T-helper 2 cell treated with Interferon-gamma antibody and Interleukin-4, amounts not matched to agents 5 μg/mL and 100 μg/mL, for 36 hours (primary cell): ENCODE data around the gene GYG2.
"Not testable (repeated sequence)": the region's sequence is repeated elsewhere in the genome, so short reads cannot be mapped to it uniquely, and the experiment has no call there.

ENCODE experiments used
- DNase-seq: peaks from one replicate; pipeline ENCODE4 v3.0.0; 2021; ENCODE audit warnings: low spot score
- H3K27ac Mint-ChIP-seq: one replicate; pipeline ENCODE4 v1.8.0; 2021; ENCODE audit warnings: mild to moderate bottlenecking, mixed read lengths
- H3K27me3 Mint-ChIP-seq: one replicate; pipeline ENCODE4 v1.8.0; 2021; ENCODE audit warnings: low read depth, mixed read lengths
- H3K36me3 Mint-ChIP-seq: one replicate; pipeline ENCODE4 v1.8.0; 2021; ENCODE audit warnings: low read depth, mixed read lengths
- H3K4me1 Mint-ChIP-seq: one replicate; pipeline ENCODE4 v1.8.0; 2021; ENCODE audit warnings: low read depth, mixed read lengths
- H3K4me3 Mint-ChIP-seq: one replicate; pipeline ENCODE4 v1.8.0; 2022; ENCODE audit warnings: mild to moderate bottlenecking, moderate library complexity, mixed read lengths
- H3K9me3 Mint-ChIP-seq: one replicate; pipeline ENCODE4 v1.8.0; 2021; ENCODE audit warnings: mixed read lengths

The GYG2 gene

GRCh38 chrX:2892816-2893215 is 64.1 kb downstream of the GYG2 start:
- Mint-ChIP-seq H3K9me3 (no peaks in the 10 kb centered on the region), H3K36me3 (no peaks in the 10 kb centered on the region), H3K27ac (no peak overlapping the region), H3K4me1 (peaks cover 4% of the 10 kb centered on the region), H3K27me3 (peaks cover 2% of the 10 kb centered on the region), H3K4me3 (peak overlapping the region; percentile 18)
- no peak for DNase-seq

GRCh38 chrX:2894885-2895292 is 66.2 kb downstream of the GYG2 start:
- H3K27ac Mint-ChIP-seq = no peak overlapping the region
- H3K4me1 Mint-ChIP-seq = peaks cover 3% of the 10 kb centered on the region
- no peaks in the 10 kb centered on the region for H3K27me3 Mint-ChIP-seq
- no peaks in the 10 kb centered on the region for H3K9me3 Mint-ChIP-seq
- H3K36me3 Mint-ChIP-seq = no peaks in the 10 kb centered on the region
- DNase-seq = no peak
- no peak overlapping the region for H3K4me3 Mint-ChIP-seq

- Mint-ChIP-seq H3K4me3 (no peak overlapping the region), H3K27ac (no peak overlapping the region)
Observed at GRCh38 chrX:2897311-2897689, 68.6 kb downstream of the GYG2 start.

GRCh38 chrX:2897690-2898623 is 69.2 kb downstream of the GYG2 start:
- not testable (repeated sequence) for H3K27me3 Mint-ChIP-seq, H3K36me3 Mint-ChIP-seq, H3K9me3 Mint-ChIP-seq, H3K27ac Mint-ChIP-seq, H3K4me1 Mint-ChIP-seq, H3K4me3 Mint-ChIP-seq, DNase-seq

More at GRCh38 chrX:2897311-2897689, 68.6 kb downstream of the GYG2 start:
- Mint-ChIP-seq H3K9me3 (no peaks in the 10 kb centered on the region), H3K27me3 (no peaks in the 10 kb centered on the region), H3K4me1 (peaks cover 3% of the 10 kb centered on the region), H3K36me3 (no peaks in the 10 kb centered on the region)
- DNase-seq = no peak

GRCh38 chrX:2898846-2899512 is 70.2 kb downstream of the GYG2 start:
- Mint-ChIP-seq H3K36me3 (peaks cover 1% of the 10 kb centered on the region), H3K4me1 (peaks cover 3% of the 10 kb centered on the region), H3K27me3 (no peaks in the 10 kb centered on the region), H3K9me3 (no peaks in the 10 kb centered on the region), H3K4me3 (no peak overlapping the region), H3K27ac (no peak overlapping the region)
- DNase-seq = no peak

- Mint-ChIP-seq H3K4me1 (peaks cover 3% of the 10 kb centered on the region), H3K9me3 (no peaks in the 10 kb centered on the region), H3K27me3 (no peaks in the 10 kb centered on the region), H3K4me3 (no peak overlapping the region), H3K36me3 (peaks cover 1% of the 10 kb centered on the region), H3K27ac (no peak overlapping the region)
- DNase-seq = no peak
Observed at GRCh38 chrX:2901367-2902036, 72.8 kb downstream of the GYG2 start.

GRCh38 chrX:2902841-2903240 is 74.1 kb downstream of the GYG2 start:
- DNase-seq = no peak
- Mint-ChIP-seq H3K4me3 (no peak overlapping the region), H3K36me3 (peaks cover 1% of the 10 kb centered on the region), H3K9me3 (no peaks in the 10 kb centered on the region), H3K27ac (no peak overlapping the region), H3K27me3 (no peaks in the 10 kb centered on the region), H3K4me1 (peaks cover 3% of the 10 kb centered on the region)

- no peaks in the 10 kb centered on the region for H3K9me3 Mint-ChIP-seq
- no peak overlapping the region for H3K27ac Mint-ChIP-seq
- H3K36me3 Mint-ChIP-seq = peaks cover 1% of the 10 kb centered on the region
- peaks cover 2% of the 10 kb centered on the region for H3K4me1 Mint-ChIP-seq
- no peak overlapping the region for H3K4me3 Mint-ChIP-seq
- DNase-seq = no peak
- H3K27me3 Mint-ChIP-seq = no peaks in the 10 kb centered on the region
Observed at GRCh38 chrX:2903366-2903765, 74.6 kb downstream of the GYG2 start.

- Mint-ChIP-seq H3K4me3 (no peak overlapping the region), H3K27ac (no peak overlapping the region), H3K27me3 (no peaks in the 10 kb centered on the region), H3K4me1 (no peaks in the 10 kb centered on the region), H3K9me3 (no peaks in the 10 kb centered on the region), H3K36me3 (peaks cover 1% of the 10 kb centered on the region)
- no peak for DNase-seq
Observed at GRCh38 chrX:2907295-2907694, 78.6 kb downstream of the GYG2 start.

GRCh38 chrX:2908125-2908685 is 79.5 kb downstream of the GYG2 start:
- no peaks in the 10 kb centered on the region for H3K4me1 Mint-ChIP-seq
- H3K9me3 Mint-ChIP-seq = no peaks in the 10 kb centered on the region
- H3K4me3 Mint-ChIP-seq = no peak overlapping the region
- no peak for DNase-seq
- H3K27ac Mint-ChIP-seq = no peak overlapping the region
- H3K36me3 Mint-ChIP-seq = no peaks in the 10 kb centered on the region
- H3K27me3 Mint-ChIP-seq = no peaks in the 10 kb centered on the region

- H3K9me3 Mint-ChIP-seq = no peaks in the 10 kb centered on the region
- H3K4me3 Mint-ChIP-seq = no peak overlapping the region
- no peaks in the 10 kb centered on the region for H3K27me3 Mint-ChIP-seq
- no peak for DNase-seq
- H3K36me3 Mint-ChIP-seq = no peaks in the 10 kb centered on the region
- no peak overlapping the region for H3K27ac Mint-ChIP-seq
- H3K4me1 Mint-ChIP-seq = no peaks in the 10 kb centered on the region
Observed at GRCh38 chrX:2910109-2910508, 81.4 kb downstream of the GYG2 start.

GRCh38 chrX:2913118-2913517 is 84.4 kb downstream of the GYG2 start:
- H3K4me3 Mint-ChIP-seq = no peak overlapping the region
- H3K9me3 Mint-ChIP-seq = no peaks in the 10 kb centered on the region
- H3K36me3 Mint-ChIP-seq = no peaks in the 10 kb centered on the region
- DNase-seq = no peak
- H3K27me3 Mint-ChIP-seq = no peaks in the 10 kb centered on the region
- H3K4me1 Mint-ChIP-seq = no peaks in the 10 kb centered on the region
- no peak overlapping the region for H3K27ac Mint-ChIP-seq

GRCh38 chrX:2917767-2918166 is 89.0 kb downstream of the GYG2 start:
- no peaks in the 10 kb centered on the region for H3K36me3 Mint-ChIP-seq
- no peaks in the 10 kb centered on the region for H3K27me3 Mint-ChIP-seq
- H3K4me3 Mint-ChIP-seq = no peak overlapping the region
- no peaks in the 10 kb centered on the region for H3K4me1 Mint-ChIP-seq
- no peak overlapping the region for H3K27ac Mint-ChIP-seq
- no peak for DNase-seq
- no peaks in the 10 kb centered on the region for H3K9me3 Mint-ChIP-seq

- Mint-ChIP-seq H3K27ac (no peak overlapping the region), H3K9me3 (no peaks in the 10 kb centered on the region), H3K4me3 (no peak overlapping the region)
Observed at GRCh38 chrX:2921193-2921592, 92.5 kb downstream of the GYG2 start.

More at GRCh38 chrX:2921193-2921592, 92.5 kb downstream of the GYG2 start:
- DNase-seq = no peak
- Mint-ChIP-seq H3K27me3 (no peaks in the 10 kb centered on the region), H3K4me1 (no peaks in the 10 kb centered on the region), H3K36me3 (no peaks in the 10 kb centered on the region)
